ENCODE data around the gene SDC3. TPM values are rescaled to one million over a fixed set of nuclear protein-coding genes. Genes with fewer than 3 reads are reported as not detected.

The SDC3 gene
- total RNA-seq, 1 donor from 2014 or later = 66.1 TPM

GRCh38 chr1:30928789-30929134 is 20.2 kb upstream of the SDC3 start:
- no peak for DNase-seq

- DNase-seq = no peak
Measured at GRCh38 chr1:30928171-30928570, 19.6 kb upstream of the SDC3 start.

- DNase-seq = no peak
Measured at GRCh38 chr1:30927448-30927847, 18.9 kb upstream of the SDC3 start.

GRCh38 chr1:30923597-30923996 is 15.0 kb upstream of the SDC3 start:
- DNase-seq = no peak

- DNase-seq = no peak
Measured at GRCh38 chr1:30920827-30921226, 12.3 kb upstream of the SDC3 start.

- DNase-seq = no peak
Measured at GRCh38 chr1:30919025-30919881, 10.7 kb upstream of the SDC3 start.

- no peak for DNase-seq
Measured at GRCh38 chr1:30916296-30916695, 7.7 kb upstream of the SDC3 start.

GRCh38 chr1:30915491-30916230 is 7.1 kb upstream of the SDC3 start:
- no peak for DNase-seq

GRCh38 chr1:30914931-30915330 is 6.4 kb upstream of the SDC3 start:
- DNase-seq = no peak

- no peak for DNase-seq
Measured at GRCh38 chr1:30914587-30914922, 6.0 kb upstream of the SDC3 start.

GRCh38 chr1:30912913-30913652 is 4.5 kb upstream of the SDC3 start:
- no peak for DNase-seq

GRCh38 chr1:30912224-30912623 is 3.7 kb upstream of the SDC3 start:
- DNase-seq = no peak

GRCh38 chr1:30911059-30911954 is 2.7 kb upstream of the SDC3 start:
- DNase-seq = peak; percentile 76

- DNase-seq = no peak
Measured at GRCh38 chr1:30909365-30910068, 959 bp upstream of the SDC3 start.

GRCh38 chr1:30908316-30908695 is 252 bp downstream of the SDC3 start:
- no peak for DNase-seq

- no peak for DNase-seq
Measured at GRCh38 chr1:30907481-30908315, 860 bp downstream of the SDC3 start.

- DNase-seq = no peak
Measured at GRCh38 chr1:30906631-30907441, 1.7 kb downstream of the SDC3 start.

GRCh38 chr1:30905916-30906620 is 2.5 kb downstream of the SDC3 start:
- DNase-seq = no peak

GRCh38 chr1:30905403-30905802 is 3.2 kb downstream of the SDC3 start:
- no peak for DNase-seq
